ENCODE data around the gene VPREB3.

DNA sequence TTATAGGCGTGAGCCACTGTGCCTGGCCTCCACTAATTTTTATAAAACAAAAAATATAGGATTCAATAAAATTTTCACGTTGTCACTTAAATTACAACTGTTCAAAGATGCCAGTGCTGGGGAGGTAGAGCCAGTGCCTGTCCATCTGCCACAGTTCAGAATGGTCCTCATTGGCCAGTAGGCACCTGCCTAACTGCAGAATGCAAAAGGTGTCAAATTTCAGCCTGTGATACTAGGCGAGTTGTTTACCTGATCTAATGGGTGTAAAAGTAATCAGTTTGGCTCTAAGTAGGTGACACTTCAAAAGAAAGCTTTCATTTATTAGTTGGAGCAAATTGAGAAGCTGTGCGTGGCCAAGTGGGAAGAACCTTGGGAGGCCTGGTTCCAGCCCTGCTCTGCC, 34.9 kb upstream of the VPREB3 start:
- TF ChIP-seq, protein P1, sequence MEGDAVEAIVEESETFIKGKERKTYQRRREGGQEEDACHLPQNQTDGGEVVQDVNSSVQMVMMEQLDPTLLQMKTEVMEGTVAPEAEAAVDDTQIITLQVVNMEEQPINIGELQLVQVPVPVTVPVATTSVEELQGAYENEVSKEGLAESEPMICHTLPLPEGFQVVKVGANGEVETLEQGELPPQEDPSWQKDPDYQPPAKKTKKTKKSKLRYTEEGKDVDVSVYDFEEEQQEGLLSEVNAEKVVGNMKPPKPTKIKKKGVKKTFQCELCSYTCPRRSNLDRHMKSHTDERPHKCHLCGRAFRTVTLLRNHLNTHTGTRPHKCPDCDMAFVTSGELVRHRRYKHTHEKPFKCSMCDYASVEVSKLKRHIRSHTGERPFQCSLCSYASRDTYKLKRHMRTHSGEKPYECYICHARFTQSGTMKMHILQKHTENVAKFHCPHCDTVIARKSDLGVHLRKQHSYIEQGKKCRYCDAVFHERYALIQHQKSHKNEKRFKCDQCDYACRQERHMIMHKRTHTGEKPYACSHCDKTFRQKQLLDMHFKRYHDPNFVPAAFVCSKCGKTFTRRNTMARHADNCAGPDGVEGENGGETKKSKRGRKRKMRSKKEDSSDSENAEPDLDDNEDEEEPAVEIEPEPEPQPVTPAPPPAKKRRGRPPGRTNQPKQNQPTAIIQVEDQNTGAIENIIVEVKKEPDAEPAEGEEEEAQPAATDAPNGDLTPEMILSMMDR (IDR thresholded peaks at IDR 0.05), result no peak
- no peak for TF ChIP-seq POLR2AphosphoS5 (IDR thresholded peaks at IDR 0.05; ENCODE audit: low read depth, low read length)
- no peak for TF ChIP-seq SIN3A (IDR thresholded peaks at IDR 0.05; ENCODE audit: borderline replicate concordance, insufficient read depth, low read depth, low read length)

Data from Panc1 (cell line).